ENCODE results near the gene AVEN. TPM values are rescaled to one million over a fixed set of nuclear protein-coding genes. Genes with fewer than 3 reads are reported as not detected.

AVEN gene
- total and polyA plus RNA-seq, 2 of the 4 experiments (the other 2 are of a cell fraction): 9.1 to 17.6 TPM

- TF ChIP-seq RFX5 (IDR thresholded peaks at IDR 0.05; ENCODE audit: low read depth, low read length): no peak
Observed at GRCh38 chr15:34031987-34032760, 6.8 kb downstream of the AVEN start (continued).

- no peak overlapping the region for H3K18ac ChIP-seq (ENCODE audit: low read depth, low read length)
- no CpG with 5 or more reads among the region's 3 CpGs for WGBS, 2 experiments (ENCODE audit: extremely low coverage in 2 of 2, insufficient read length in 1 of 2)
Observed at GRCh38 chr15:34027606-34028005, 11.4 kb downstream of the AVEN start.

More at GRCh38 chr15:34027606-34028005, 11.4 kb downstream of the AVEN start:
- H2BK120ac ChIP-seq (ENCODE audit: low read depth, low read length): no peak overlapping the region
- H4K8ac ChIP-seq (ENCODE audit: low read depth in 2 of 2, low read length in 2 of 2): no peak overlapping the region
- POLR2A ChIA-PET (ENCODE audit: unreplicated experiment): no interaction called here
- CTCF ChIA-PET: interaction anchor here (0.7 kb wide), 1 partner anchor 19 kb away, joined by 6 read pairs; no protein-coding TSS in a partner anchor
- no peak overlapping the region for H2AFZ ChIP-seq (replicated peaks; ENCODE audit: low read length, poor library complexity)
- no peak overlapping the region for H3K4me2 ChIP-seq (ENCODE audit: low read depth, low read length)
- ATAC-seq (ENCODE audit: low read depth) (no peak), DNase-seq (no peak)
- no peak overlapping the region for H3K56ac ChIP-seq (ENCODE audit: extremely low read depth, insufficient read depth, low read length)
- H4K91ac ChIP-seq (ENCODE audit: insufficient read depth, low read depth, low read length): no peak overlapping the region
- no TSS peak for BruUV-seq (replicated peaks)
- H3K23ac ChIP-seq (ENCODE audit: low read depth, low read length): no peak overlapping the region
- H3K9me3 ChIP-seq (ENCODE audit: control insufficient read depth, insufficient read depth, low read length): no peaks in the 10 kb centered on the region
- 0 out of 2 replicates have a peak, but pooled peaks cover 1% of the 10 kb centered on the region for H3K36me3 ChIP-seq (ENCODE audit: control insufficient read depth, insufficient read depth, low read length)
- no peak overlapping the region for H3K14ac ChIP-seq (replicated peaks; ENCODE audit: low read depth, low read length)
- H3K27ac ChIP-seq (ENCODE audit: insufficient read depth, low read length): no peak overlapping the region
- no peak overlapping the region for H2BK15ac ChIP-seq (ENCODE audit: low read depth, low read length)
- TF ChIP-seq POLR2A (IDR thresholded peaks at IDR 0.05; ENCODE audit: low read depth, low read length) (no peak), ELK1 (IDR thresholded peaks at IDR 0.05; ENCODE audit: borderline replicate concordance, low read depth, low read length) (no peak), CHD1 (IDR thresholded peaks at IDR 0.05; ENCODE audit: low read depth, low read length) (no peak), BHLHE40 (IDR thresholded peaks at IDR 0.05; ENCODE audit: low read depth, low read length) (no peak), RAD21 (IDR thresholded peaks at IDR 0.05; ENCODE audit: low read length) (no peak)
- no peaks in the 10 kb centered on the region for H3K4me1 ChIP-seq (ENCODE audit: control insufficient read depth, insufficient read depth, low read length)
- in situ Hi-C loops (cut with MboI; ENCODE audit: low sequenced_read_pairs) (no loop called here), dilution Hi-C loops (cut with HindIII; ENCODE audit: low sequenced_read_pairs, unreplicated experiment) (no loop called here), intact Hi-C loops (cut with micrococcal nuclease) (no loop called here)
- H3K79me1 ChIP-seq (ENCODE audit: low read depth in 1 of 2, low read length in 2 of 2): peaks cover 11 to 34% of the 10 kb centered on the region in 2 experiments; a peak in 3 of 4 replicates
- no peak overlapping the region for H2AK5ac ChIP-seq (ENCODE audit: low read depth, low read length)
- H4K20me1 ChIP-seq (ENCODE audit: insufficient read depth, low read length): no peaks in the 10 kb centered on the region; the same call in 1 of the 2 replicates
- no peak overlapping the region for H3K4me3 ChIP-seq (ENCODE audit: insufficient read depth, low read depth, low read length)
- H3K9me1 ChIP-seq (ENCODE audit: insufficient read depth, low read length): no peaks in the 10 kb centered on the region
- H2BK5ac ChIP-seq (ENCODE audit: low read depth, low read length, poor library complexity, severe bottlenecking): no peak overlapping the region
- H3K9ac ChIP-seq (ENCODE audit: low read depth, low read length): no peak overlapping the region
- no peak overlapping the region for H2BK20ac ChIP-seq (ENCODE audit: low read depth, low read length)
- no peak overlapping the region for H3K4ac ChIP-seq (ENCODE audit: low read depth, low read length)
- no peak overlapping the region for H2AK9ac ChIP-seq (replicated peaks; ENCODE audit: low read depth, low read length, poor library complexity)
- no peaks in the 10 kb centered on the region for H3K27me3 ChIP-seq (ENCODE audit: control insufficient read depth, insufficient read depth, low read length)
- H4K5ac ChIP-seq (ENCODE audit: low read depth, low read length): no peak overlapping the region

Measured in IMR-90 (cell line).